SIG-M5 treated with dmso at 0.1 percent for 504 hours (cell line): ENCODE measurements around the gene TMEM52B.
"Not testable (repeated sequence)": the region's sequence is repeated elsewhere in the genome, so short reads cannot be mapped to it uniquely, and the experiment has no call there.

Experiments
- DNase-seq: peaks from one replicate; lab custom pipeline; 2025; ENCODE audit not compliant: unreplicated experiment; lab: John Stamatoyannopoulos, UW

The TMEM52B gene

DNA sequence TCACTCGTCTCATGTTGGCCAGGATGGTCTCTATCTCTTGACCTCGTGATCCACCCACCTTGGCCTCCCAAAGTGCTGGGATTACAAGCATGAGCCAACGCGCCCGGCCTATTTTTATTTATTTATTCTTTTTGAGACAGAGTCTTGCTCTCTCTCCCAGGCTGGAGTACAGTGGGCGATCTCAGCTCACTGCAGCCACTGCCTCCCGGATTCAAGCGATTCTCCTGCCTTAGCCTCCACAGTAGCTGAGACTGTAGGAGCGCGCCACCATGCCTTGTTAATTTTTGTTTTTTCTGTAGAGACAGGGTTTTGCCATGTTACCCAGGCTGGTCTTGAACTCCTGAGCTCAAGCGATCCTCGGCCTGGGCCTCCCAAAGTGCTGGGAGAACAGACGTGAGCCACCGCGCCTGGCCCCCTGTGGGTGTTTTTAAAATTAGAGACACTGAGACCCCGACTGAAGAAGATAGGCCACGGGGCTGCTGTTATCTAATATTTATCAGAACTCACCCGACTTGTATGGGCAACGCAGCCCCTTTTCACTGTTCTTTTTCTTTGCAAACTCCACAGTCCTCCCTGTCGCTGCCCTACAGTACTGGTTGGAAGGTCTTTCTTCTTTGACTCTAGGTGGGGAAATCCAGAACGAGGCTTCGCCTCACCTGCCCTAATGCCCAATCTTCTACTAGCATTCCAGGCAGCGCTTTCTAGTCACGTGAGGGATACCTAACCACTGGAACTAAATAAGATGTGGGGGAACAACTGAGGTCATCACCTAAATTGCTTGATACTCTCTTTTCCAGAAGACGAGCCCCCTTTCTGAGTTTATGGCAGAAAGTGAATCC lies 32.5 kb downstream of the TMEM52B start:
- no peak for DNase-seq

DNA sequence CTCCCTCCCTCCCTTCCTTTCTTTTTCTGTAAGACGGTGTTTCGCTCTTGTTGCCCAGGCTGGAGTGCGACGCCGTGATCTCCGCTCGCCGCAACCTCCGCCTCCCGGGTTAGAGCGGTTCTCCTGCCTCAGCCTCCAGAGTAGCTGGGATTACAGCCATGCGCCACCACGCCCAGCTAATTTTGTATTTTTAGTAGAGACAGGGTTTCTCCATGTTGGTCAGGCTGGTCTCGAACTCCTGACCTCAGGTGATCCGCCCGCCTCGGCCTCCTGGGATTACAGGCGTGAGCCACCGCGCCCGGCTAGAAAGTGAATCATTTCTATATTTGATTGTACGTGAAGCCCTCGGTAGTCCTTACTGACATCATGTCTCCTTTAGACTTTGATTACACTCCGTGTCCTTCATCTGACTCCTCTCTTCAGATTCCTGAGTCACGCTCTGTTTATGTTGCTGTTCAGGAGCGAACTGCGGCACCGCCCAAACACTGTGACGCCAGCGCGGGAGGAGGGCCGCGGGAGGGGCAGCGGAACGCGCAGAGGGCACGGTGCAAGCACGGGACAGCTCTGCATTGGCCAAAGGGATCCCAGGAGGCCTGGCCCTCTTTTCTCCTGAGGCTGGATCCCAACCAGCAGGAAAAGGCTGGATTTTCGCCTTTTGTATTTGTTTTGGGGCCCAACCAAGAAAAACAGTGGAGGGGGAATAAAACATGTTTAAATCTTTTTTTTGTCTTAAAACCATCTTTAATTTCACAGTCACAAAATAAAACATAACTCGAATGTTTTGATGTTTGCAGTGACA lies 33.3 kb downstream of the TMEM52B start:
- DNase-seq: peak; percentile 92

DNA sequence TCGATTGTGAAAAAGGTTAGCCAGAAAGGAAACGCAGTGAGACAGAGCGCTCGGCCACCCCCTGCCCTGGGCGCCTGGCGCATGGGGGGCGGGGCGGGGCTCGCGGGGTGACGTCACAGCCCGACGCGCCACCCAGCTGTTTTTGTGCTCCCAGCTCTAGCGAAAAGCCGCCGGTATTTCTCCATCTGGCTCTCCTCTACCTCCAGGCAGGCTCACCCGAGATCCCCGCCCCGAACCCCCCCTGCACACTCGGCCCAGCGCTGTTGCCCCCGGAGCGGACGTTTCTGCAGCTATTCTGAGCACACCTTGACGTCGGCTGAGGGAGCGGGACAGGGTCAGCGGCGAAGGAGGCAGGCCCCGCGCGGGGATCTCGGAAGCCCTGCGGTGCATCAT lies 33.9 kb downstream of the TMEM52B start, which contains the start of gene GABARAPL1:
Gene GABARAPL1 (plus strand): TSS at position 139 of the 393 bp plus-strand sequence. CDS start 253 bp downstream, at position 392.
- DNase-seq: peak; percentile 76

DNA sequence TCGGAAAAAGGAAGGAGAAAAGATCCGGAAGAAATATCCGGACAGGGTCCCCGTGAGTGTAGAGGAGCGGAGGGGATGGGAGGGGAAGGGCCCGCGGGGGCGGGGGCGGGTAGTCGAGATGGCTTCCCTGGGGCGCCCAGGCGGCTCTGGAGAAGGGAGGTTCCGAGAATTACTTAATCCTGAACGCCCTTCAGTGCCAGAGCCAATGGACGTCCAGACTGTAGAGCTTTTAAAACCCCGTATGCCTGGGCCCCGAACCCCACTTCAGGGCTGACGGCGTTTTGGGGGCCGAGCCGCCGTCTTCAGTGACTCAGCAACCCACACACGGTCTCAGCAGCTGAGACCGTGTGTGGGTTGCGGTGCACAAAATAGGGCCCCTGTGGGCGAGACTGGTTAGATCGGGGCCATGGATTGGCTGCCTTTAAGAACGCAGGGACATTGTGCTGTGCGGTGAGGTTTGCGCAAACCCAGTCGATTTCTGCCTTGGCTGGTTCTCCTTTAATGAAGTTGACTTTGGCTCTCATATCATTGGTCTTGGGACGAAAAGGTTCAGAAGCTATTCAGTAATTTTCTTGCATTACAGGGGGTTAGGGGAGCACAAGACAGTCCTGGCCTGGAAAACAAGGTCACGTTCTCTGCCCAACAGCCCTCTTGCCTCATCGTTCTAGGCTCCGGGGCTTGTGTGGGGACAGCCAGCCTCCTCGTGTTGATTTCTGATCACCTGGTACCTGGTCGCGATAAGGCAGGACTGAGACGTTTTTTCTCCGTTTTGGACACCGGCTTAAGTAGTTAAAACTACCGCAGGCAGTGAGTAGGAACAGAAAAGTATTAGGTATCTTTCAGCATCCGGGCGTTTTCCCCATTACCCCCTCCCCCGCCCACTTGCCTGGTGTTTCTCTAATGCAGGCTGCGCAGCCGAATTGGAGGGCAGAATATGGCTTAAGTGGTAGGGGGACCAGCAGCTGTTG lies 34.6 kb downstream of the TMEM52B start:
- peak; percentile 95 for DNase-seq

DNA sequence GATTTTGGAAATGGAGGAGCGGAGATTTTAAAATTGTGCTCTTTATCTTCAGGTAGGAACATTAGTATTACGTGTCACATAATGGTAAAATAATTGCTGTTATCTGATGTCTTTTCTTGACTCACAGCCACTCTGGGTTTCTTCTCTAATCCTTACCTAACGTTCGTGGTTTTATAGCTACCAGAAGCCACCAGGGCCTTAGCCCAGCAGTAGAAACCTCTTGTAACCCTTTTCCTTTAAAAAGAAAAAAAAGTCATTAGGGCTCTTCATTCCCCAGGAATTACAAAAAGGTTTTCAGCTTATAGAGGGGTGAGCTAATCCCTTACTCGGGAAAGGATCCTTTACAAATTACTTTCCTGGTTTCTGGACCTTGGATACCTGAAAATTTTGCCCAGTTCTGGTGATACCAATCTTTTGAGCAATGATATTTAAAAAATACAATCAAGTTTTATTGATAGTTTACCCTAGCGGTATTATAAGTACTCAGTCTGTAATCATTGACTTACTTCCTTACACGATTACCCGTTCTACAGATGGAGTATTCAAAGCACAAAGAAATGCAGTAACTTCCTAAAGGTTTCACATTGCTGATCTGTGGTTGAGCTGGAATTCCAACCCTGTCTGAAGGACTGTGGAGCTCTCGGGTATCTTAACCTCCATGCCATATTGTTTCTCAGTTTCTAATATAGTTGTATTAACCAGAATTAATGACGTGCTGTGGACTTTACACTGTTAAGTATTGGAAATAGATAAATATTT lies 35.5 kb downstream of the TMEM52B start:
- no peak for DNase-seq

DNA sequence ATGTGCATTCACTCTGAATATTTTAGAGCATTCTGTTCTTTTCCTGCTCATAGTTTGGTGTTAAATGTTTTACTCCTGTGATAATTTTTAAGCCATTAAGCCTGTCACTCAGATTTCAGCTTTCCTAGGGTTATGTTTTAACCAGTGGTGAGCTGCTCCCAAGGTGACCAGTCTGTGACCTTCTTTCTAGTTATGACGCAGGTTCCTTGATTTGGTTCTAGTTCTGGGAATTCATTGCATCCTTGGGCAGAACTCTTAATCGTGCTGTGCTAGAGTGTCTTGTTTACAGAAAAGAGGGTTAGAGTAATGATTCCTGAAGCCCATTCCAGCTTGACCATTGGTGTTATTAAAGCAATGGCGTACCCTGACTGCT lies 36.0 kb downstream of the TMEM52B start:
- DNase-seq: no peak

DNA sequence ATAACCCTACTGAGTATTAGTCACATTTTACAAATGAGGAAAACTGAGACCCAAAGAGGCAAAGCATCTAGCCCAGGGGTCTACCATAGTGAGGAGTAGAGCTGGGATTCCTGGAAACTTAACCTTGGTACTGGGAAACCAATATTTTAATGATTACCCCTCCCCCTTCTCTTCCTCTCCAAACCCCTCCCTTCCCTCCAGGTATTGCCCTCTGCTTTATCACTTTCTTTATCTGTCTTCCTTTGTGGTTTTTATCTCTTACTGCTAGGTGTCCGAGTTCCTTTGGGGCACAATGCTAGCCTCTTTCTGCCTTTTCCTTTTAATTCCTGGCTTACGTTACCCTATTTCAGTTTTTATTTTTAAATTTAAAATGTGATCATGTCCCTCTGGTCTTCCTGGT lies 36.6 kb downstream of the TMEM52B start:
- DNase-seq: no peak

DNA sequence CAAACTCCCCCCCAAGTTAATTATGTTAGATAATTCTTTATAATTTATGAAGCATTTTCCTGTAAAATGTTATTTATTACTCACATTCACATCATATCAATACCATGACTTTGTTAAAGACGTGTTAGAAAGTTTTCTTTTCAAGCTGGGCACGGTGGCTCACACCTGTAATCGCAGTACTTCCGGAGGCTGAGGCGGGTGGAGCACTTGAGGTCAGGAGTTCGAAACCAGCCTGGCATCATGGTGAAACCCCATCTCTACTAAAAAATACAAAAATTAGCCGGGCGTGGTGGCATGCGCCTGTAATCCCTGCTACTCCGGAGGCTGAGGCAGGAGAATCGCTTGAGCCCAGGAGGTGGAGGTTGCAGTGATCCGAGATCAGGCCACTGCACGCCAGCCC lies 37.1 kb downstream of the TMEM52B start:
- DNase-seq: not testable (repeated sequence)

DNA sequence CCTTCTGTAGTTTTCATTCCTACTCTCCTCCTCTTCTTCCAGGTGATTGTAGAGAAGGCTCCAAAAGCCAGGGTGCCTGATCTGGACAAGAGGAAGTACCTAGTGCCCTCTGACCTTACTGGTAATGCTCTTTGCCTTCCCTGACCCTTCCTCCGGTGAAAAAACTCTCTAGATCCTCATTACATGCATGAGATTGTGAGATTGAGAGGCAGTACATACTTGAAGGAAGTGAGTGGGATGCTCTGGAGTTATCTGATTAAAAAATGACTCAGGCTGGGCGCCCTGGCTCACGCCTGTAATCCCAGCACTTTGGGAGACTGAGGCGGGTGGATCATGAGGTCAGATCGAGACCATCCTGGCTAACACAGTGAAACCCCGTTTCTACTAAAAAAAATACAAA lies 39.2 kb downstream of the TMEM52B start:
- DNase-seq: no peak

DNA sequence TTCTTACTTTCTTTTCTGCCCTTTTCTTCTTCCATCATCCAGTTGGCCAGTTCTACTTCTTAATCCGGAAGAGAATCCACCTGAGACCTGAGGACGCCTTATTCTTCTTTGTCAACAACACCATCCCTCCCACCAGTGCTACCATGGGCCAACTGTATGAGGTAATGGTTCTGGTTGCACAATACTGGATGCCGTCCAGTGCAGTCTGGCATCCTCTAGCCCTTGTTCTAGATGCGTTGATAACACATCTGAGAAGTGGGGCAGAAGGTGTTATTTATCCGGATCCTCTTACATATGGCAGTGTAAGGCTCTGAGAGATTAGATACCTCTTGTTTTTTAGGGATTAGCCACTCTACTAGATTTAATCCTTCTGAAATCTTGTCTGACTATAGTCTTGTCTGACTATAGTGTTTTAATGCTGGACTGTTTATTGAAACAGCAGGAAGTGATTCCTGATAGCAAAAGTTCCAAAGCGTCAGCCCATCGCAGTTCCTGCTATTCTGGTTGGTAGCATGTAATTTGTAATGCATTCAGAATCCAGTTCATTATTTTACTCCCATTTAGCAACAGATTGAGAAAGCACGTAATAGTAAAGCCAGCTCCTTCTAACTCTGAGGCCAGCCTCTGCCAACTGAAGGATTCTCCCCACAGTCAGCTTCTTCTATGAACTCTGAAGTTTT lies 41.7 kb downstream of the TMEM52B start:
- no peak for DNase-seq

DNA sequence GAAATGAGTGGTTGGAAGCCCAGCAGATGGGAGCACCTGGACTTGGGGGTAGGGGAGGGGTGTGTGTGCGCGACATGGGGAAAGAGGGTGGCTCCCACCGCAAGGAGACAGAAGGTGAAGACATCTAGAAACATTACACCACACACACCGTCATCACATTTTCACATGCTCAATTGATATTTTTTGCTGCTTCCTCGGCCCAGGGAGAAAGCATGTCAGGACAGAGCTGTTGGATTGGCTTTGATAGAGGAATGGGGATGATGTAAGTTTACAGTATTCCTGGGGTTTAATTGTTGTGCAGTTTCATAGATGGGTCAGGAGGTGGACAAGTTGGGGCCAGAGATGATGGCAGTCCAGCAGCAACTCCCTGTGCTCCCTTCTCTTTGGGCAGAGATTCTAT lies 43.0 kb downstream of the TMEM52B start:
- no peak for DNase-seq

DNA sequence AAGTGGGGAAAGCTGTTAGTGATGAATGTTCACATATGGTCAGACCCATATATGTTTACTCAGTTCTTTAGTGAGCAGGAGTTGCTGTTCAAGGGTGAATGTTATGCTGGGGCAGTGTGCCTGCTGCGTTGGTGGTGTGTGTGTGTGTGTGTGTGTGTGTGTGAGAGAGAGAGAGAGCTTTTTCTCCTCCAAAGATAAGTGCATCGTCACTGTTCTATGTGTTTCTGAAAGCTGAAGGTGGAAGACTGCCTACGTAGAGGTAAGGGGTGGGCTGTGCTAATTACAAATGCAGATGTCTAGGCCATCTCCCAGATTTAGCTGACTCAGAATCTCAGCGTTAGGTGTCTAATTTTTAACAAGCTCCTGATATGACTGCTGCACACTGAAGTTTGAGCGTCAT lies 44.4 kb downstream of the TMEM52B start:
- DNase-seq: no peak

DNA sequence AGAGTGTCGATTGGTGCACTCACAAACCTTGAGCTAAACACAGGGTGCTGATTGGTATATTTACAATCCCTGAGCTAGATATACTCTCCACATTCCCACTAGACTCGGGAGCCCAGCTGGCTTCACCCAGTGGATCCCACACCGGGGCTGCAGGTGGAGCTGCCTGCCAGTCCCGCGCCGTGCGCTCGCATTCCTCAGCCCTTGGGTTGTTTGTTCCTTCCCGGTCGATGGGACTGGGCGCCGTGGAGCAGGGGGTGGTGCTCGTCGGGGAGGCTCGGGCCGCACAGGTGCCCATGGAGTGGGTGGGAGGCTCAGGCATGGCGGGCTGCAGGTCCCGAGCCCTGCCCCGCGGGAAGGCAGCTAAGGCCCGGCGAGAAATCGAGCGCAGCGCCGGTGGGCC lies 46.6 kb downstream of the TMEM52B start:
- not testable (repeated sequence) for DNase-seq

DNA sequence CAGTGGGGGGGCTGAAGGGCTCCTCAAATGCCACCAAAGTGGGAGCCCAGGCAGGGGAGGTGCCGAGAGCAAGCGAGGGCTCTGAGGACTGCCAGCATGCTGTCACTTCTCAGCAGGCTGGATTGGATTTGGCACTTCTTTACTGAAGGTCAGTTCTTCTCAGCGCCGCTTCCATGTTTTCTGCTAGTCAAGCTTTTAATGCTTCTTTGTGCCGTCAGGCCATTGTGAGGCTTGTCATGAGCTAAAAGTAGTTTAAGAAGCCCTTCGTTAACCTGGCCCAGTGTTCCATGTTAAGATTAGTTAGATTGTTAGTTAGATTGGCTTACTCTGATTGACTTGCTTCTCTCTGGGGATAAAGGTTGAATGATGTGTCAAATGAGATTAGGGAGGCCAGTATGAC lies 47.3 kb downstream of the TMEM52B start:
- DNase-seq: no peak

DNA sequence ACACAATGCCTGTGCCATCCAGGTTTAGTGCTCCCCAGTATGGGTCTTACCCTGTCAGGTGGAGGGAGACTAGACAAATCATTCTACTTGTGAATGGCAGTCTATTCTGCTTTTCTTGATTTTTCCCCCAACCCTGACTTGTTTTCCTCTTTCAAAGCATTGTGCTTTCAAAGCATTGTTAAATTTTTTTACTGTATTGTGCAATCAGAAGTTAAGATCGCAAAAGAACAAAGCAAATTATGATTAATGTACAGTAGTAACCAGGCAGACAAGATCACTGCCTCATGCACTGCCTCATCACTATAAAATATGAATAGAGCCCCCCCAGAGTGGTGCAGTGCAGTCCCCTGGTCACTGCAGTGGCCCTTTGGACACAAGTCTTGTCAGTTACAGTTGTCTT lies 47.9 kb downstream of the TMEM52B start:
- DNase-seq: no peak

DNA sequence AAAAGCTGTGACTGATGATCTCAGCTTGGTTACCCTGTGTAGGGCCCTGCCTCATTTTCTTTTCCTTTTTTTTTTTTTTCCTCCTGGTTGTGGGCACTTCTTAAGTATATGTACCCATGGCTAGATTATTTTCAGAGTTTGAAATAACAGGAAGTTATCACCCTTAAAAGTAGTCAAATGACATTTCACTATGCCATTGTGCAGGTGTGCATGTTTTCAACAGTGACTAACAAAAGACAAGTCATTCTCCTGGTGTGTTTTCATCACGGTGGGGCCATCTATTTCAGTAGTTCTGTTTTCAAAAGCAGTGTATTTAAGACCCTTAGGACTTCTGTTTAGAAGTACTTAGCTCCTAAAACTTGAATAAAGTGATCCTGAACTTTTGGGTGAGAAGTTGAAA lies 48.8 kb downstream of the TMEM52B start:
- DNase-seq: no peak

DNA sequence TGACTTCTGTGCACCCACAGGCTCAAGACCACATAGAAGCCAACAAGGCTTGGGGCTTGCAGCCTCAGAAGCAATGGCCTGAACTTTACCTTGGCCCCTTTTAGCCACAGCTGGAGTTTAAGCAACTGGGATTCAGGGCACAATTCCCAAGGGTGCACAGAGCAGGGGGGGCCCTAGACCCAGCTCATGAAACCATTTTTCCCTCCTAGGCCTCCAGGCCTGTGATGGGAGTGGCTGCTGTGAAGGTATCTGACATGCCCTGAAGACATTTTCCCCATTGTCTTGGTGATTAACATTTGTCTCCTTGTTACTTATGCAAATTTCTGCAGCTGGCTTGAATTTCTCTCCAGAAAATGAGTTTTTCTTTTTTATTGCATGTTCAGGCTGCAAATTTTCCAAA lies 55.7 kb downstream of the TMEM52B start:
- no peak for DNase-seq

DNA sequence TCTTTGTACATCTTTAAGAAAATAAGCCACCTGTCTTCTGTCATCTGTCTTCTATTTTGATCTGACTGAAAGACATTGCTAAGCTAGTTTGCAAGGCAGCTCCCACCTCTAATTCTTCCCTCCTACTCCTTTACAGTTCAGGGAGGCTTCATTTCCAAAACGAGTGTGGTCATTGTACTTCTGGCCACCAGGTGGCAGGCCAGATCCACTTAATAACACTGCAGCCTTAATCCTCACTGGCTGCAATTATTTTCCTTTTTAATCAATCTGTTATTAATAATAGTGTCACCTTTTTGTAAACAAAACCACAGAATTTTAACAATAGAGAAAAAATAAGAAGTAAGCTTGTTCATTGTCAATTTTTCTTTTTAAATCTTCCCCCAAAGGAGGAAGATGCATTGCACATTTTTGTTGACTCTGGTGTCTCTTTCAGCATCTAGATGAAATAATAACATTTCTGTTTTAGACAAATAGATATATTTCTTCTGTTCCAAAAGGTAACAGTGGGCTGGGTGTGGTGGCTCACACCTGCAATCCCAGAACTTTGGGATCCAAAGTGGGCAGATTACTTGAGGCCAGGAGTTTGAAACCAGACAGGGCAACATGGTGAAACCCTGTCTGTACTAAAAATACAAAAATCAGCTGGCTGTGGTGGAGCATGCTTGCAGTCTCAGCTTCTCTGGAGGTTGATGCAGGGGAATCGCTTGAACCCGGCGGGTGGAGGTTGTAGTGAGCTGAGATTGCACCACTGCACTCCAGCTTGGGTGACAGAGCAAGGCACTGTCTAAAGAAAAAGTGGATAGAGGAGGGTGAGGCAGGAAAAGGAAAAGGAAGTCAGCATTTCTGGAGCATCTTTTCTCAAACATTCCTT lies 57.2 kb downstream of the TMEM52B start:
- DNase-seq: peak; percentile 61

DNA sequence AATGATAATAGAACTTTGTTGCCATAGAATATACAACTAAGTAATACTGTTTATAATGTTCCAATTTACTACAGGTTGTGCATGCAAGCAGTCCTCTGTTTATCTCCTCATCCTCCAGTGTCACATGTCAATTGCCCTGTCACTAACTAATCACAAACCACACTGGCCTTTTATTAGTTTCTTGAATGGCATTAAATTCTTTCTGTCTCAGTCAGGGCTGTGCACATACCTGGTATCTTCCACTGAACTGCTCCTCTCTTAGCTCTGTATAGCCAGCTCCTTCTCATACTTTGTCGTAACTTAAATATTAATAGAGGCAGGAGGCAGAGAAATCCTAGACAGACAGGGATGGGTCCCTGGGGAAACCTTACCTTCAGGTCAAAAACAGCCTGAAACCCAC lies 57.9 kb downstream of the TMEM52B start:
- DNase-seq: no peak
